Measurements from ENCODE around the gene REELD1. TPM values are rescaled to one million over a fixed set of nuclear protein-coding genes. Genes with fewer than 3 reads are reported as not detected.
A peak's percentile ranks its signal among the peaks of the same experiment; 100 is the strongest.

The REELD1 gene
- total and polyA plus RNA-seq, 3 experiments from 2014 or later = 0.18 to 0.46 TPM; not detected in 1

- Mint-ChIP-seq H3K4me3 (no peak overlapping the region), H3K36me3 (peaks cover 12 to 28% (median 22%) of the 10 kb centered on the region in 3 donors), H3K4me1 (no peaks in the 10 kb centered on the region), H3K27ac (no peak overlapping the region), H3K9me3 (peaks cover 0 to 3% (median 0%) of the 10 kb centered on the region in 5 donors), H3K27me3 (peaks cover 0 to 4% of the 10 kb centered on the region in 2 donors)
- Histone ChIP-seq H3K9me3 (ENCODE audit: low read length) (no peaks in the 10 kb centered on the region), H3K27me3 (ENCODE audit: insufficient read depth, low read length, poor library complexity, severe bottlenecking) (no peaks in the 10 kb centered on the region), H3K36me3 (ENCODE audit: insufficient read depth, low read length) (no peaks in the 10 kb centered on the region), H3K4me1 (ENCODE audit: insufficient read depth, low read length) (no peaks in the 10 kb centered on the region), H3K4me3 (ENCODE audit: low read length) (no peak overlapping the region), H3K27ac (ENCODE audit: low read depth, low read length) (no peak overlapping the region)
- ChIA-PET POLR2A (no interaction called here), CTCF (no interaction called here)
- DNase-seq = no peak
Measured at GRCh38 chr4:146202665-146203064, 11.7 kb upstream of the REELD1 start.

GRCh38 chr4:146207410-146207809 is 6.9 kb upstream of the REELD1 start:
- H3K9me3 Mint-ChIP-seq = peaks cover 0 to 3% (median 0%) of the 10 kb centered on the region in 5 donors
- no peaks in the 10 kb centered on the region for H3K4me1 Mint-ChIP-seq
- POLR2A ChIA-PET = no interaction called here

GRCh38 chr4:146210890-146211289 is 3.4 kb upstream of the REELD1 start:
- Histone ChIP-seq H3K4me1 (ENCODE audit: insufficient read depth, low read length) (no peaks in the 10 kb centered on the region), H3K4me3 (ENCODE audit: low read length) (no peak overlapping the region), H3K27ac (ENCODE audit: low read depth, low read length) (no peak overlapping the region), H3K36me3 (ENCODE audit: insufficient read depth, low read length) (no peaks in the 10 kb centered on the region), H3K27me3 (ENCODE audit: insufficient read depth, low read length, poor library complexity, severe bottlenecking) (no peaks in the 10 kb centered on the region), H3K9me3 (ENCODE audit: low read length) (no peaks in the 10 kb centered on the region)
- ChIA-PET CTCF (no interaction called here), POLR2A (no interaction called here)
- H3K4me1 Mint-ChIP-seq = no peaks in the 10 kb centered on the region
- H3K4me3 Mint-ChIP-seq = no peak overlapping the region
- peaks cover 2 to 15% of the 10 kb centered on the region in 2 donors for H3K27me3 Mint-ChIP-seq
- no peaks in the 10 kb centered on the region for H3K9me3 Mint-ChIP-seq
- DNase-seq = no peak
- no peaks in the 10 kb centered on the region for H3K36me3 Mint-ChIP-seq
- H3K27ac Mint-ChIP-seq = no peak overlapping the region

More at GRCh38 chr4:146207410-146207809, 6.9 kb upstream of the REELD1 start:
- DNase-seq = no peak
- Mint-ChIP-seq H3K36me3 (peaks cover 12 to 18% (median 16%) of the 10 kb centered on the region in 3 donors), H3K4me3 (no peak overlapping the region), H3K27me3 (peaks cover 2 to 9% of the 10 kb centered on the region in 2 donors), H3K27ac (no peak overlapping the region)
- H3K36me3 ChIP-seq (ENCODE audit: insufficient read depth, low read length) = no peaks in the 10 kb centered on the region
- no peak overlapping the region for H3K4me3 ChIP-seq (ENCODE audit: low read length)
- H3K27ac ChIP-seq (ENCODE audit: low read depth, low read length) = no peak overlapping the region
- no peaks in the 10 kb centered on the region for H3K4me1 ChIP-seq (ENCODE audit: insufficient read depth, low read length)
- H3K9me3 ChIP-seq (ENCODE audit: low read length) = no peaks in the 10 kb centered on the region
- H3K27me3 ChIP-seq (ENCODE audit: insufficient read depth, low read length, poor library complexity, severe bottlenecking) = no peaks in the 10 kb centered on the region
- CTCF ChIA-PET = no interaction called here

- no peak for DNase-seq
- H3K4me1 Mint-ChIP-seq = no peaks in the 10 kb centered on the region
- Histone ChIP-seq H3K36me3 (ENCODE audit: insufficient read depth, low read length) (no peaks in the 10 kb centered on the region), H3K27ac (ENCODE audit: low read depth, low read length) (no peak overlapping the region), H3K9me3 (ENCODE audit: low read length) (no peaks in the 10 kb centered on the region), H3K4me1 (ENCODE audit: insufficient read depth, low read length) (no peaks in the 10 kb centered on the region), H3K27me3 (ENCODE audit: insufficient read depth, low read length, poor library complexity, severe bottlenecking) (no peaks in the 10 kb centered on the region), H3K4me3 (ENCODE audit: low read length) (no peak overlapping the region)
- H3K36me3 Mint-ChIP-seq = no peaks in the 10 kb centered on the region
- peaks cover 2 to 15% of the 10 kb centered on the region in 2 donors for H3K27me3 Mint-ChIP-seq
- no peak overlapping the region for H3K4me3 Mint-ChIP-seq
- no peaks in the 10 kb centered on the region for H3K9me3 Mint-ChIP-seq
- CTCF ChIA-PET = no interaction called here
- POLR2A ChIA-PET = no interaction called here
- no peak overlapping the region for H3K27ac Mint-ChIP-seq
Measured at GRCh38 chr4:146211440-146211839, 2.9 kb upstream of the REELD1 start.

GRCh38 chr4:146212781-146213180 is 1.6 kb upstream of the REELD1 start:
- Mint-ChIP-seq H3K4me1 (no peaks in the 10 kb centered on the region), H3K4me3 (peak overlapping the region in 1 of 7 donors; percentile 33), H3K27me3 (peaks cover 2 to 11% of the 10 kb centered on the region in 2 donors), H3K27ac (no peak overlapping the region), H3K9me3 (no peaks in the 10 kb centered on the region), H3K36me3 (no peaks in the 10 kb centered on the region)
- POLR2A ChIA-PET = no interaction called here
- no peak for DNase-seq
- no peaks in the 10 kb centered on the region for H3K27me3 ChIP-seq (ENCODE audit: insufficient read depth, low read length, poor library complexity, severe bottlenecking)
- no peaks in the 10 kb centered on the region for H3K36me3 ChIP-seq (ENCODE audit: insufficient read depth, low read length)
- H3K9me3 ChIP-seq (ENCODE audit: low read length) = no peaks in the 10 kb centered on the region
- H3K27ac ChIP-seq (ENCODE audit: low read depth, low read length) = no peak overlapping the region
- no peaks in the 10 kb centered on the region for H3K4me1 ChIP-seq (ENCODE audit: insufficient read depth, low read length)
- CTCF ChIA-PET = no interaction called here
- no peak overlapping the region for H3K4me3 ChIP-seq (ENCODE audit: low read length)

GRCh38 chr4:146222313-146222712 is 8.0 kb downstream of the REELD1 start:
- no peak for DNase-seq
- Mint-ChIP-seq H3K27ac (no peak overlapping the region), H3K27me3 (no peaks in the 10 kb centered on the region), H3K4me3 (no peak overlapping the region), H3K36me3 (no peaks in the 10 kb centered on the region), H3K4me1 (no peaks in the 10 kb centered on the region), H3K9me3 (no peaks in the 10 kb centered on the region)
- Histone ChIP-seq H3K36me3 (ENCODE audit: insufficient read depth, low read length) (no peaks in the 10 kb centered on the region), H3K9me3 (ENCODE audit: low read length) (no peaks in the 10 kb centered on the region), H3K27ac (ENCODE audit: low read depth, low read length) (no peak overlapping the region), H3K27me3 (ENCODE audit: insufficient read depth, low read length, poor library complexity, severe bottlenecking) (no peaks in the 10 kb centered on the region), H3K4me3 (ENCODE audit: low read length) (no peak overlapping the region), H3K4me1 (ENCODE audit: insufficient read depth, low read length) (no peaks in the 10 kb centered on the region)
- POLR2A ChIA-PET = no interaction called here
- CTCF ChIA-PET = no interaction called here

GRCh38 chr4:146224326-146224966 is 10.1 kb downstream of the REELD1 start:
- Mint-ChIP-seq H3K4me3 (no peak overlapping the region), H3K27ac (no peak overlapping the region), H3K4me1 (no peaks in the 10 kb centered on the region), H3K9me3 (no peaks in the 10 kb centered on the region), H3K27me3 (no peaks in the 10 kb centered on the region), H3K36me3 (no peaks in the 10 kb centered on the region)
- no peaks in the 10 kb centered on the region for H3K36me3 ChIP-seq (ENCODE audit: insufficient read depth, low read length)
- no peaks in the 10 kb centered on the region for H3K9me3 ChIP-seq (ENCODE audit: low read length)
- H3K27ac ChIP-seq (ENCODE audit: low read depth, low read length) = no peak overlapping the region
- DNase-seq = no peak
- CTCF ChIA-PET = no interaction called here
- H3K27me3 ChIP-seq (ENCODE audit: insufficient read depth, low read length, poor library complexity, severe bottlenecking) = no peaks in the 10 kb centered on the region
- POLR2A ChIA-PET = no interaction called here
- H3K4me1 ChIP-seq (ENCODE audit: insufficient read depth, low read length) = no peaks in the 10 kb centered on the region
- no peak overlapping the region for H3K4me3 ChIP-seq (ENCODE audit: low read length)

- Histone ChIP-seq H3K27me3 (ENCODE audit: insufficient read depth, low read length, poor library complexity, severe bottlenecking) (no peaks in the 10 kb centered on the region), H3K36me3 (ENCODE audit: insufficient read depth, low read length) (no peaks in the 10 kb centered on the region), H3K4me3 (ENCODE audit: low read length) (no peak overlapping the region), H3K27ac (ENCODE audit: low read depth, low read length) (no peak overlapping the region), H3K9me3 (ENCODE audit: low read length) (no peaks in the 10 kb centered on the region), H3K4me1 (ENCODE audit: insufficient read depth, low read length) (no peaks in the 10 kb centered on the region)
- Mint-ChIP-seq H3K36me3 (no peaks in the 10 kb centered on the region), H3K4me3 (no peak overlapping the region), H3K4me1 (no peaks in the 10 kb centered on the region), H3K27me3 (no peaks in the 10 kb centered on the region), H3K27ac (no peak overlapping the region), H3K9me3 (peaks cover 0 to 4% (median 0%) of the 10 kb centered on the region in 5 donors)
- ChIA-PET CTCF (no interaction called here), POLR2A (no interaction called here)
- DNase-seq = no peak
Measured at GRCh38 chr4:146229406-146229805, 15.1 kb downstream of the REELD1 start.
